ENCODE results near the gene LETMD1. TPM values are rescaled to one million over a fixed set of nuclear protein-coding genes. Genes with fewer than 3 reads are reported as not detected.

LETMD1 gene
- total and polyA plus RNA-seq, 9 of the 15 experiments (the other 6 are each of a cell fraction or from before 2014, with no cell fraction given) = 58.7 to 163 (median 75.4) TPM

DNA sequence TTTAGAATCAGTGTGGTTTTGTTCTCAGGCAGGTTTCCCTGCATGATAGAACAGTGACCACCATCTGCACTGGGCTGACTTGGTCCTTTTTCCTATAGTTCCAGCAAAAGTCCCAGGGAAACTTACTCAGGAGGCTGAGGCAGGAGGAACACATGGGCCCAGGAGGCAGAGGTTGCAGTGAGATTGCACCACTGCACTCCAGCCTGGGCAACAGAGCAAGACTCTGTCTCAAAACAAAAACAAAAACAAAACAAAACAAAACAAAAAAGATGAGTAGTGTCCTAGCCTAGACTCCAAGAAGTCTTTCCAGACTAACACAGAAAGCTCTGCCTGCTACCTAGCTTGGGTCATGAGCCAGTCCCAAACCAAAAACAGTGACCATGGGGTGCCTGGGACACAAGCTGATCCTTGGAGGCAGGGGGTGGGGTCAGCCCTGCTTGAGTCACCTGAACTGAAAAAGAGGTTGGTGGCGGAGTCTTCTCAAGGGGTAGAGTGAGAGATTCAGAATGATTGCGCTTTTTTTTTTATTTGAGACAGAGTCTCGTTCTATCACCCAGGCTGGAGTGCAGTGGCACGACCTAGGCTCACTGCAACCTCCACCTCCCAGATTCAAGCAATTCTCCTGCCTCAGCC is 14.6 kb upstream of the LETMD1 start (continued):
- no peak for TF ChIP-seq MTA1 (IDR thresholded peaks at IDR 0.05; ENCODE audit: borderline replicate concordance)
- TF ChIP-seq EP400 (IDR thresholded peaks at IDR 0.05) = peak; percentile 54; the same call in 1 of the 2 replicates
- TF ChIP-seq KLF6 (CRISPR knock-in tag; IDR thresholded peaks at IDR 0.05; ENCODE audit: borderline replicate concordance) = no peak
- TF ChIP-seq ZNF512 (tag; IDR thresholded peaks at IDR 0.05) = no peak
- no peak for TF ChIP-seq RBBP5 (IDR thresholded peaks at IDR 0.05; ENCODE audit: borderline replicate concordance, insufficient read depth, low read length, poor library complexity, severe bottlenecking)
- no peak for TF ChIP-seq ZNF316 (IDR thresholded peaks at IDR 0.05)
- no peak for TF ChIP-seq ZNF217 (CRISPR knock-in tag; IDR thresholded peaks at IDR 0.05)
- no peak for TF ChIP-seq CTBP1 (IDR thresholded peaks at IDR 0.05; ENCODE audit: borderline replicate concordance)
- TF ChIP-seq HDAC1 (IDR thresholded peaks at IDR 0.05) = 0 out of 4 replicates have a peak, but pooled peaks of 1 of the 2 experiments have one; percentile 17
- no peak for TF ChIP-seq SLC30A9 (CRISPR knock-in tag; IDR thresholded peaks at IDR 0.05)
- TF ChIP-seq ZNF561 (CRISPR knock-in tag; conservative IDR thresholded peaks at IDR 0.05) = no peak
- TF ChIP-seq SMAD2 (IDR thresholded peaks at IDR 0.05; ENCODE audit: low read depth, low read length) = no peak
- no peak for TF ChIP-seq SPI1 (IDR thresholded peaks at IDR 0.05; ENCODE audit: borderline replicate concordance, low read depth, low read length)
- no peak for TF ChIP-seq SNIP1 (IDR thresholded peaks at IDR 0.05; ENCODE audit: low read depth)
- no peak for TF ChIP-seq SMARCC2 (IDR thresholded peaks at IDR 0.05; ENCODE audit: low read depth)
- TF ChIP-seq ZNF311 (CRISPR knock-in tag; IDR thresholded peaks at IDR 0.05) = no peak
- peak in 1 of 2 experiments; percentile 59; a peak in 1 of 4 replicates for TF ChIP-seq KDM1A (IDR thresholded peaks at IDR 0.05)
- no peak for TF ChIP-seq RBM39 (optimal IDR thresholded peaks at IDR 0.05; ENCODE audit: low read depth, low read length)
- TF ChIP-seq ZNF75A (CRISPR knock-in tag; IDR thresholded peaks at IDR 0.05) = no peak
- no peak for TF ChIP-seq SMAD3 (CRISPR knock-in tag; conservative IDR thresholded peaks at IDR 0.05)
- TF ChIP-seq NFYB (IDR thresholded peaks at IDR 0.05; ENCODE audit: extremely low read depth, insufficient read length) = no peak
- peak; percentile 50; the same call in 1 of the 2 replicates for TF ChIP-seq ZNF584 (CRISPR knock-in tag; IDR thresholded peaks at IDR 0.05; ENCODE audit: low read depth)
- TF ChIP-seq, protein P1, sequence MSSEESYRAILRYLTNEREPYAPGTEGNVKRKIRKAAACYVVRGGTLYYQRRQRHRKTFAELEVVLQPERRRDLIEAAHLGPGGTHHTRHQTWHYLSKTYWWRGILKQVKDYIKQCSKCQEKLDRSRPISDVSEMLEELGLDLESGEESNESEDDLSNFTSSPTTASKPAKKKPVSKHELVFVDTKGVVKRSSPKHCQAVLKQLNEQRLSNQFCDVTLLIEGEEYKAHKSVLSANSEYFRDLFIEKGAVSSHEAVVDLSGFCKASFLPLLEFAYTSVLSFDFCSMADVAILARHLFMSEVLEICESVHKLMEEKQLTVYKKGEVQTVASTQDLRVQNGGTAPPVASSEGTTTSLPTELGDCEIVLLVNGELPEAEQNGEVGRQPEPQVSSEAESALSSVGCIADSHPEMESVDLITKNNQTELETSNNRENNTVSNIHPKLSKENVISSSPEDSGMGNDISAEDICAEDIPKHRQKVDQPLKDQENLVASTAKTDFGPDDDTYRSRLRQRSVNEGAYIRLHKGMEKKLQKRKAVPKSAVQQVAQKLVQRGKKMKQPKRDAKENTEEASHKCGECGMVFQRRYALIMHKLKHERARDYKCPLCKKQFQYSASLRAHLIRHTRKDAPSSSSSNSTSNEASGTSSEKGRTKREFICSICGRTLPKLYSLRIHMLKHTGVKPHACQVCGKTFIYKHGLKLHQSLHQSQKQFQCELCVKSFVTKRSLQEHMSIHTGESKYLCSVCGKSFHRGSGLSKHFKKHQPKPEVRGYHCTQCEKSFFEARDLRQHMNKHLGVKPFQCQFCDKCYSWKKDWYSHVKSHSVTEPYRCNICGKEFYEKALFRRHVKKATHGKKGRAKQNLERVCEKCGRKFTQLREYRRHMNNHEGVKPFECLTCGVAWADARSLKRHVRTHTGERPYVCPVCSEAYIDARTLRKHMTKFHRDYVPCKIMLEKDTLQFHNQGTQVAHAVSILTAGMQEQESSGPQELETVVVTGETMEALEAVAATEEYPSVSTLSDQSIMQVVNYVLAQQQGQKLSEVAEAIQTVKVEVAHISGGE (CRISPR knock-in tag; IDR thresholded peaks at IDR 0.05) = no peak

Data from K562 (cell line).